ENCODE measurements around the gene SCMH1. TPM values are rescaled to one million over a fixed set of nuclear protein-coding genes. Genes with fewer than 3 reads are reported as not detected.

The SCMH1 gene
- total RNA-seq, 1 experiment from 2014 or later = 16.5 TPM

GRCh38 chr1:41144285-41144684, 97.8 kb downstream of the SCMH1 start:
- Histone ChIP-seq H3T11ph (ENCODE audit: low read length) (no peak overlapping the region), H3K9ac (ENCODE audit: extremely low read depth, insufficient read length, low read length) (no peak overlapping the region), H2AFZ (ENCODE audit: low read length) (no peak overlapping the region), H3K23ac (ENCODE audit: insufficient read length, low read depth, low read length) (no peak overlapping the region), H3K27ac (ENCODE audit: insufficient read length, low read depth, low read length) (no peak overlapping the region), H4K5ac (ENCODE audit: insufficient read length, low read depth, low read length) (no peak overlapping the region), H3K4me2 (ENCODE audit: insufficient read depth, insufficient read length, low read length) (no peak overlapping the region), H2AK5ac (ENCODE audit: insufficient read length, low read length) (no peak overlapping the region), H2BK15ac (ENCODE audit: low read depth, low read length) (no peak overlapping the region), H2BK20ac (ENCODE audit: low read depth, low read length, poor library complexity, severe bottlenecking) (no peak overlapping the region), H3K27me3 (ENCODE audit: insufficient read depth, low read length) (no peaks in the 10 kb centered on the region), H2BK120ac (ENCODE audit: low read depth, low read length, poor library complexity, severe bottlenecking) (no peak overlapping the region), H2BK5ac (ENCODE audit: insufficient read length, low read length) (no peak overlapping the region), H3K14ac (ENCODE audit: insufficient read depth, low read length) (no peak overlapping the region), H3K23me2 (ENCODE audit: insufficient read length, low read depth, low read length, poor library complexity, severe bottlenecking) (no peaks in the 10 kb centered on the region), H3K79me2 (ENCODE audit: insufficient read depth, low read length) (no peaks in the 10 kb centered on the region), H3K18ac (ENCODE audit: insufficient read length, low read depth, low read length) (no peak overlapping the region), H3K4ac (ENCODE audit: low read depth, low read length) (no peak overlapping the region), H3K79me1 (ENCODE audit: insufficient read depth, low read depth, low read length, poor library complexity, severe bottlenecking) (no peaks in the 10 kb centered on the region), H4K20me1 (ENCODE audit: control insufficient read depth, insufficient read depth, insufficient read length) (no peaks in the 10 kb centered on the region), H3K56ac (ENCODE audit: insufficient read length, low read depth, low read length) (no peak overlapping the region), H4K91ac (ENCODE audit: insufficient read length, low read depth, low read length) (no peak overlapping the region), H3K4me1 (ENCODE audit: insufficient read depth, low read length) (no peaks in the 10 kb centered on the region), H2BK12ac (ENCODE audit: insufficient read length, low read depth, low read length) (no peak overlapping the region), H3K9me3 (ENCODE audit: control insufficient read depth, low read depth, low read length) (no peaks in the 10 kb centered on the region), H4K8ac (replicated peaks; ENCODE audit: insufficient read length, low read depth, low read length) (no peak overlapping the region)
- Mint-ChIP-seq H3K4me1 (no peaks in the 10 kb centered on the region), H3K36me3 (ENCODE audit: insufficient read depth in 1 of 3, low read depth in 3 of 3) (peaks cover 34 to 43% (median 40%) of the 10 kb centered on the region in 3 experiments), H3K27me3 (ENCODE audit: low read depth) (no peaks in the 10 kb centered on the region), H3K27ac (no peak overlapping the region), H3K9me3 (peaks cover 23 to 26% of the 10 kb centered on the region in 2 experiments), H3K4me3 (no peak overlapping the region)
- no peak for DNase-seq
- no CpG with 5 or more reads among the region's 1 CpG for WGBS (ENCODE audit: extremely low coverage, insufficient read length, low lambda C conversion rate)
- TF ChIP-seq CTCF (conservative IDR thresholded peaks at IDR 0.05) = no peak

Measured in H9 (cell line).